ENCODE data around the gene CDH6.

CDH6 gene

GRCh38 chr5:31362931-31363568 lies 169.6 kb downstream of the CDH6 start:
- TF ChIP-seq YY1 (IDR thresholded peaks at IDR 0.05; ENCODE audit: insufficient read depth, insufficient read length) (no peak), ZNF274 (IDR thresholded peaks at IDR 0.05; ENCODE audit: low read depth, low read length) (no peak), SUZ12 (IDR thresholded peaks at IDR 0.05; ENCODE audit: extremely low read depth, insufficient read depth, insufficient read length) (no peak)
- Histone ChIP-seq H3K4me3 (ENCODE audit: insufficient read length, low read depth) (no peak overlapping the region), H3K4me1 (ENCODE audit: insufficient read depth, insufficient read length) (peaks cover 4% of the 10 kb centered on the region), H3K36me3 (ENCODE audit: insufficient read depth, insufficient read length, low read length) (no peaks in the 10 kb centered on the region), H3K27me3 (ENCODE audit: insufficient read depth, insufficient read length) (no peaks in the 10 kb centered on the region), H3K9me3 (ENCODE audit: insufficient read depth, low read length) (no peaks in the 10 kb centered on the region), H3K9ac (ENCODE audit: insufficient read length, low read depth) (no peak overlapping the region)
- DNase-seq (ENCODE audit: low read depth, low spot score) = no peak

GRCh38 chr5:31364881-31365636 lies 171.6 kb downstream of the CDH6 start:
- no peaks in the 10 kb centered on the region for H3K9me3 ChIP-seq (ENCODE audit: insufficient read depth, low read length)
- H3K27me3 ChIP-seq (ENCODE audit: insufficient read depth, insufficient read length) = no peaks in the 10 kb centered on the region
- no peak for DNase-seq (ENCODE audit: low read depth, low spot score)
- no peak for TF ChIP-seq YY1 (IDR thresholded peaks at IDR 0.05; ENCODE audit: insufficient read depth, insufficient read length)
- TF ChIP-seq SUZ12 (IDR thresholded peaks at IDR 0.05; ENCODE audit: extremely low read depth, insufficient read depth, insufficient read length) = no peak
- TF ChIP-seq ZNF274 (IDR thresholded peaks at IDR 0.05; ENCODE audit: low read depth, low read length) = no peak
- no peak overlapping the region for H3K4me3 ChIP-seq (ENCODE audit: insufficient read length, low read depth)
- no peak overlapping the region for H3K9ac ChIP-seq (ENCODE audit: insufficient read length, low read depth)
- H3K36me3 ChIP-seq (ENCODE audit: insufficient read depth, insufficient read length, low read length) = no peaks in the 10 kb centered on the region
- peaks cover 4% of the 10 kb centered on the region for H3K4me1 ChIP-seq (ENCODE audit: insufficient read depth, insufficient read length)

- TF ChIP-seq SUZ12 (IDR thresholded peaks at IDR 0.05; ENCODE audit: extremely low read depth, insufficient read depth, insufficient read length) = no peak
- no peak for TF ChIP-seq YY1 (IDR thresholded peaks at IDR 0.05; ENCODE audit: insufficient read depth, insufficient read length)
- no peak for TF ChIP-seq ZNF274 (IDR thresholded peaks at IDR 0.05; ENCODE audit: low read depth, low read length)
- Histone ChIP-seq H3K4me1 (ENCODE audit: insufficient read depth, insufficient read length) (peaks cover 4% of the 10 kb centered on the region), H3K4me3 (ENCODE audit: insufficient read length, low read depth) (no peak overlapping the region), H3K27me3 (ENCODE audit: insufficient read depth, insufficient read length) (no peaks in the 10 kb centered on the region), H3K9ac (ENCODE audit: insufficient read length, low read depth) (no peak overlapping the region), H3K9me3 (ENCODE audit: insufficient read depth, low read length) (no peaks in the 10 kb centered on the region), H3K36me3 (ENCODE audit: insufficient read depth, insufficient read length, low read length) (no peaks in the 10 kb centered on the region)
- no peak for DNase-seq (ENCODE audit: low read depth, low spot score)
Observed at GRCh38 chr5:31365776-31366175, 172.3 kb downstream of the CDH6 start.

GRCh38 chr5:31366941-31367340 lies 173.5 kb downstream of the CDH6 start:
- Histone ChIP-seq H3K36me3 (ENCODE audit: insufficient read depth, insufficient read length, low read length) (no peaks in the 10 kb centered on the region), H3K4me1 (ENCODE audit: insufficient read depth, insufficient read length) (peaks cover 4% of the 10 kb centered on the region), H3K9ac (ENCODE audit: insufficient read length, low read depth) (no peak overlapping the region), H3K9me3 (ENCODE audit: insufficient read depth, low read length) (no peaks in the 10 kb centered on the region), H3K4me3 (ENCODE audit: insufficient read length, low read depth) (no peak overlapping the region), H3K27me3 (ENCODE audit: insufficient read depth, insufficient read length) (no peaks in the 10 kb centered on the region)
- TF ChIP-seq YY1 (IDR thresholded peaks at IDR 0.05; ENCODE audit: insufficient read depth, insufficient read length) (no peak), SUZ12 (IDR thresholded peaks at IDR 0.05; ENCODE audit: extremely low read depth, insufficient read depth, insufficient read length) (no peak), ZNF274 (IDR thresholded peaks at IDR 0.05; ENCODE audit: low read depth, low read length) (no peak)
- no peak for DNase-seq (ENCODE audit: low read depth, low spot score)

- Histone ChIP-seq H3K36me3 (ENCODE audit: insufficient read depth, insufficient read length, low read length) (no peaks in the 10 kb centered on the region), H3K9ac (ENCODE audit: insufficient read length, low read depth) (no peak overlapping the region), H3K4me1 (ENCODE audit: insufficient read depth, insufficient read length) (no peaks in the 10 kb centered on the region), H3K4me3 (ENCODE audit: insufficient read length, low read depth) (no peak overlapping the region), H3K27me3 (ENCODE audit: insufficient read depth, insufficient read length) (no peaks in the 10 kb centered on the region), H3K9me3 (ENCODE audit: insufficient read depth, low read length) (no peaks in the 10 kb centered on the region)
- TF ChIP-seq ZNF274 (IDR thresholded peaks at IDR 0.05; ENCODE audit: low read depth, low read length) (no peak), SUZ12 (IDR thresholded peaks at IDR 0.05; ENCODE audit: extremely low read depth, insufficient read depth, insufficient read length) (no peak), YY1 (IDR thresholded peaks at IDR 0.05; ENCODE audit: insufficient read depth, insufficient read length) (no peak)
- DNase-seq (ENCODE audit: low read depth, low spot score) = no peak
Observed at GRCh38 chr5:31372124-31372523, 178.6 kb downstream of the CDH6 start.

GRCh38 chr5:31375999-31376720 lies 182.7 kb downstream of the CDH6 start:
- Histone ChIP-seq H3K4me3 (ENCODE audit: insufficient read length, low read depth) (no peak overlapping the region), H3K27me3 (ENCODE audit: insufficient read depth, insufficient read length) (no peaks in the 10 kb centered on the region), H3K4me1 (ENCODE audit: insufficient read depth, insufficient read length) (no peaks in the 10 kb centered on the region), H3K9me3 (ENCODE audit: insufficient read depth, low read length) (no peaks in the 10 kb centered on the region), H3K36me3 (ENCODE audit: insufficient read depth, insufficient read length, low read length) (no peaks in the 10 kb centered on the region), H3K9ac (ENCODE audit: insufficient read length, low read depth) (no peak overlapping the region)
- no peak for DNase-seq (ENCODE audit: low read depth, low spot score)
- TF ChIP-seq YY1 (IDR thresholded peaks at IDR 0.05; ENCODE audit: insufficient read depth, insufficient read length) = no peak
- no peak for TF ChIP-seq ZNF274 (IDR thresholded peaks at IDR 0.05; ENCODE audit: low read depth, low read length)
- no peak for TF ChIP-seq SUZ12 (IDR thresholded peaks at IDR 0.05; ENCODE audit: extremely low read depth, insufficient read depth, insufficient read length)

Data from NT2/D1 (cell line).